Right cardiac atrium (tissue), 5 donors: ENCODE data around the gene VPS13D. TPM values are rescaled to one million over a fixed set of nuclear protein-coding genes. Genes with fewer than 3 reads are reported as not detected.

Source experiments
- ATAC-seq, 2 donors: fragments of 200-7000 bp; cut with Tn5 transposase; one replicate each; pipeline versions ENCODE4 v1.8.0 to v1.9.1; 2020; ENCODE audit warnings: moderate library complexity in 2 of 2, mild to moderate bottlenecking in 1 of 2
- DNase-seq, 3 donors: peaks; one replicate each; pipeline ENCODE4 v3.0.0-alpha.2; 2020
- H3K27ac ChIP-seq: one replicate; pipeline ENCODE4 v1.5.1; 2013; ENCODE audit warnings: mild to moderate bottlenecking, low read length, control low read depth, moderate library complexity
- H3K27me3 ChIP-seq: one replicate; pipeline ENCODE4 v1.6.1; 2013; ENCODE audit not compliant: control insufficient read depth, insufficient read depth
- H3K4me1 ChIP-seq: one replicate; pipeline ENCODE4 v1.6.1; 2013; ENCODE audit warnings: low read length; ENCODE audit not compliant: control insufficient read depth, insufficient read depth
- H3K4me3 ChIP-seq: one replicate; pipeline ENCODE4 v1.5.1; 2013; ENCODE audit warnings: low read length, control low read depth
- H3K9me3 ChIP-seq: one replicate; pipeline ENCODE4 v1.6.1; 2013; ENCODE audit warnings: low read length; ENCODE audit not compliant: control insufficient read depth
- WGBS: extraction: QIAGEN DNeasy Blood & Tissue Kit; methylation state at CpG from one replicate; pipeline ENCODE4 v1.1.7; 2013; 5-methylcytosine and 5-hydroxymethylcytosine counted together
- intact Hi-C, 4 donors: fragments of 100-400 bp; cut with DNase I; formaldehyde crosslinking; loops; one replicate each; pipeline versions ENCODE4 v1.11.0 to v1.14.0; 2022 to 2023
- polyA plus RNA-seq: library from polyadenylated mRNA; stranded (reverse); fragments of 200-250 nt; gene quantifications from one replicate; pipeline ENCODE4 v1.2.3, GENCODE V29; 2013
- total RNA-seq, 4 donors: library from RNA; stranded (reverse); fragmentation: NEBNext Ultra II Directional; extraction: Animal tissue kit (Norgen Biotek cat#: 25700); gene quantifications; one replicate each; pipeline ENCODE4 v1.2.1, GENCODE V29; 2021
- donor health status: healthy with polysubstance abuse.
- donor health status: DM: no; HTN: yes; CAD: no.
- donor health status: DM: no; HTN: no; CAD: no.
- donor health status: DM: no; HTN: yes; CAD: no; lungs with severe emphysema.
- donor health status: DM: yes; HTN: yes; CAD: no.

The VPS13D gene
- total and polyA plus RNA-seq, 5 donors = 25.8 to 56.4 (median 54.8) TPM

DNA sequence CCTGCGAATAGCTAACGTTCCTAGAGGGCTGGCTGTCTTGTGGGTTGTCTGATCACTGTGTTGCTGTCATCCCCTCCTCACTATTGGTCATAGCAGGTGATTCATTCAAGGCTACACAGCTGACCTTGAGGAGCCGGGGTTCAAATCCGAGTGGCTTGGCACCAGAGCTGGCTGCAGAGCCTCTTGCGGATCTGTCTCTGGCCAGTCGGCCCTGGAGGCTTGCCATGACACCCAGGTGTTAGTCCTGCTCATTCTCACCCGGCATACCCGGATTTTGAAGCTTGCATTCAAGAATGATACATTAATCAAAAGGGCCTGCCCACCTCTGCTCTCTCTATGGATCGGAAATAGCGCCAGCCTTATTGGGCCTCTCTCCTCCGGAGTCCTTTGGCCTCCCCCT, 277.8 kb downstream of the VPS13D start:
- no peak overlapping the region for H3K27ac ChIP-seq
- ATAC-seq (no peak), DNase-seq (peak in 1 of 3 donors; percentile 54)
- H3K27me3 ChIP-seq = no peaks in the 10 kb centered on the region
- H3K9me3 ChIP-seq = no peaks in the 10 kb centered on the region
- H3K4me1 ChIP-seq = peaks cover 10% of the 10 kb centered on the region
- no peak overlapping the region for H3K4me3 ChIP-seq
- intact Hi-C loops = no loop called here
- WGBS = 77% methylated on average over 11 of the region's 11 CpGs

- Histone ChIP-seq H3K27me3 (no peaks in the 10 kb centered on the region), H3K4me1 (peaks cover 18% of the 10 kb centered on the region), H3K4me3 (no peak overlapping the region), H3K9me3 (no peaks in the 10 kb centered on the region), H3K27ac (no peak overlapping the region)
- DNase-seq = no peak
- intact Hi-C loops = no loop called here
- no peak for ATAC-seq
- 96% methylated on average over 11 of the region's 11 CpGs for WGBS
Observed at GRCh38 chr1:12508849-12509248, 279.0 kb downstream of the VPS13D start.

- intact Hi-C loops = no loop called here
- peaks cover 18% of the 10 kb centered on the region for H3K4me1 ChIP-seq
Observed at GRCh38 chr1:12511128-12511484, 281.3 kb downstream of the VPS13D start.

GRCh38 chr1:12511516-12512468, 282.0 kb downstream of the VPS13D start:
- Histone ChIP-seq H3K4me3 (no peak overlapping the region), H3K9me3 (no peaks in the 10 kb centered on the region), H3K4me1 (peaks cover 18% of the 10 kb centered on the region), H3K27me3 (no peaks in the 10 kb centered on the region), H3K27ac (peak overlapping the region; percentile 53)
- 78% methylated on average over 13 of the region's 13 CpGs for WGBS
- DNase-seq (peak in 2 of 3 donors; percentile 50 to 64), ATAC-seq (peak; percentile 3 to 48)
- intact Hi-C loops = no loop called here

More at GRCh38 chr1:12511128-12511484, 281.3 kb downstream of the VPS13D start:
- H3K27me3 ChIP-seq = no peaks in the 10 kb centered on the region
- H3K27ac ChIP-seq = peak overlapping the region; percentile 53
- H3K4me3 ChIP-seq = no peak overlapping the region
- no peaks in the 10 kb centered on the region for H3K9me3 ChIP-seq
- WGBS = 62% methylated on average over 3 of the region's 3 CpGs
- DNase-seq (peak in 1 of 3 donors; percentile 49), ATAC-seq (no peak)

- H3K4me1 ChIP-seq = peaks cover 20% of the 10 kb centered on the region
- H3K4me3 ChIP-seq = no peak overlapping the region
- H3K27ac ChIP-seq = no peak overlapping the region
- no peak for DNase-seq
- intact Hi-C loops = no loop called here
- H3K9me3 ChIP-seq = no peaks in the 10 kb centered on the region
- H3K27me3 ChIP-seq = no peaks in the 10 kb centered on the region
- ATAC-seq = no peak
- WGBS = 92% methylated on average over 10 of the region's 10 CpGs
Observed at GRCh38 chr1:12513181-12513580, 283.4 kb downstream of the VPS13D start.

GRCh38 chr1:12514590-12514989, 284.8 kb downstream of the VPS13D start:
- no peaks in the 10 kb centered on the region for H3K9me3 ChIP-seq
- 74% methylated on average over 8 of the region's 8 CpGs for WGBS
- H3K27ac ChIP-seq = no peak overlapping the region
- H3K27me3 ChIP-seq = no peaks in the 10 kb centered on the region
- intact Hi-C loops = no loop called here
- no peak overlapping the region for H3K4me3 ChIP-seq
- ATAC-seq = no peak
- DNase-seq = no peak
- H3K4me1 ChIP-seq = peaks cover 20% of the 10 kb centered on the region

GRCh38 chr1:12515234-12515633, 285.4 kb downstream of the VPS13D start:
- peaks cover 20% of the 10 kb centered on the region for H3K4me1 ChIP-seq
- no peak for DNase-seq
- H3K27me3 ChIP-seq = no peaks in the 10 kb centered on the region
- intact Hi-C loops = no loop called here
- no peak overlapping the region for H3K4me3 ChIP-seq
- H3K9me3 ChIP-seq = no peaks in the 10 kb centered on the region
- no peak for ATAC-seq
- 94% methylated on average over 5 of the region's 5 CpGs for WGBS
- no peak overlapping the region for H3K27ac ChIP-seq

GRCh38 chr1:12516741-12517140, 286.9 kb downstream of the VPS13D start:
- Histone ChIP-seq H3K27ac (no peak overlapping the region), H3K27me3 (no peaks in the 10 kb centered on the region), H3K4me1 (peaks cover 13% of the 10 kb centered on the region), H3K4me3 (no peak overlapping the region), H3K9me3 (no peaks in the 10 kb centered on the region)
- 98% methylated on average over 13 of the region's 13 CpGs for WGBS
- ATAC-seq (no peak), DNase-seq (no peak)
- intact Hi-C loops = no loop called here

GRCh38 chr1:12518931-12519692, 289.3 kb downstream of the VPS13D start:
- 18% methylated on average over 21 of the region's 21 CpGs for WGBS
- Histone ChIP-seq H3K27ac (no peak overlapping the region), H3K4me3 (no peak overlapping the region), H3K27me3 (no peaks in the 10 kb centered on the region), H3K9me3 (no peaks in the 10 kb centered on the region), H3K4me1 (peaks cover 2% of the 10 kb centered on the region)
- intact Hi-C loops = no loop called here
- DNase-seq (peak; percentile 92 to 96 (median 95)), ATAC-seq (peak; percentile 96 to 97)

- WGBS = 82% methylated on average over 11 of the region's 11 CpGs
- DNase-seq = no peak
- Histone ChIP-seq H3K4me1 (peaks cover 2% of the 10 kb centered on the region), H3K4me3 (no peak overlapping the region), H3K27me3 (no peaks in the 10 kb centered on the region), H3K27ac (no peak overlapping the region), H3K9me3 (no peaks in the 10 kb centered on the region)
- intact Hi-C loops = no loop called here
- ATAC-seq = no peak
Observed at GRCh38 chr1:12519693-12520364, 290.0 kb downstream of the VPS13D start.

- Histone ChIP-seq H3K9me3 (no peaks in the 10 kb centered on the region), H3K27ac (no peak overlapping the region), H3K27me3 (no peaks in the 10 kb centered on the region), H3K4me1 (peaks cover 6% of the 10 kb centered on the region), H3K4me3 (no peak overlapping the region)
- no peak for ATAC-seq
- intact Hi-C loops = no loop called here
- DNase-seq = no peak
- WGBS = 79% methylated on average over 5 of the region's 5 CpGs
Observed at GRCh38 chr1:12521096-12521495, 291.3 kb downstream of the VPS13D start.
